Panc1 (cell line): ENCODE results near the gene UNC45B. TPM values are rescaled to one million over a fixed set of nuclear protein-coding genes. Genes with fewer than 3 reads are reported as not detected.
A peak's percentile ranks its signal among the peaks of the same experiment; 100 is the strongest.
"Not testable (repeated sequence)": the region's sequence is repeated elsewhere in the genome, so short reads cannot be mapped to it uniquely, and the experiment has no call there.

ENCODE experiments used
- ATAC-seq: fragments of 200-7000 bp; cut with Tn5 transposase; 2 replicates; pipeline ENCODE4 v1.9.1; 2020; ENCODE audit warnings: mild to moderate bottlenecking, moderate library complexity
- BruUV-seq: library from RNA; stranded (reverse); fragments of 400-500 nt; replicated peaks from 2 replicates; lab custom pipeline; 2021; lab: Mats Ljungman, UMichigan
- CTCF ChIA-PET: fragments of 300-600 bp; sonication (Branson Sonifier 250); formaldehyde crosslinking; loops from one replicate; lab custom pipeline; 2022; ENCODE audit warnings: antibody characterized with exemption; lab: Charles Lee
- POLR2A ChIA-PET: fragments of 300-600 bp; sonication (Branson Sonifier 250); formaldehyde crosslinking; loops from one replicate; lab custom pipeline; 2022; ENCODE audit warnings: antibody characterized with exemption; lab: Charles Lee
- DNase-seq: peaks from one replicate; pipeline ENCODE4 v3.0.0-alpha.2; 2010; ENCODE audit warnings: low read depth, low spot score
- H3K27ac ChIP-seq: 2 replicates; pipeline ENCODE4 v1.5.1; 2011; ENCODE audit warnings: mild to moderate bottlenecking, low read length, inconsistent platforms
- H3K27me3 ChIP-seq: fragments of 200-500 bp; sonication (Bioruptor generic); 2 replicates; pipeline ENCODE4 v1.6.0; 2014; ENCODE audit warnings: low read length, inconsistent platforms; ENCODE audit not compliant: control insufficient read depth, insufficient read depth
- H3K36me3 ChIP-seq: fragments of 200-500 bp; sonication (Bioruptor generic); 2 replicates; pipeline ENCODE4 v1.5.1; 2014; ENCODE audit warnings: inconsistent platforms, mild to moderate bottlenecking, low read length, moderate library complexity; ENCODE audit not compliant: control insufficient read depth, insufficient read depth
- H3K4me1 ChIP-seq: 2 replicates; pipeline ENCODE4 v1.5.1; 2011; ENCODE audit warnings: inconsistent platforms, mild to moderate bottlenecking, low read length, moderate library complexity; ENCODE audit not compliant: control insufficient read depth, insufficient read depth
- H3K4me3 ChIP-seq, 2 experiments: 2 replicates each; pipeline ENCODE4 v1.5.1; 2011 to 2012; ENCODE audit warnings: low read depth in 2 of 2, low read length in 2 of 2, mild to moderate bottlenecking in 2 of 2, inconsistent platforms in 1 of 2, moderate library complexity in 1 of 2
- H3K9me3 ChIP-seq: fragments of 200-500 bp; sonication (Bioruptor generic); 2 replicates; pipeline ENCODE4 v1.5.1; 2014; ENCODE audit warnings: low read depth, mild to moderate bottlenecking, inconsistent platforms, low read length, moderate library complexity; ENCODE audit not compliant: control insufficient read depth, insufficient read depth
- POLR2AphosphoS5 ChIP-seq: IDR thresholded peaks from 2 replicates; pipeline ENCODE4 v1.6.1; 2012; ENCODE audit warnings: mild to moderate bottlenecking, low read depth, low read length, moderate library complexity
- REST ChIP-seq, 2 experiments: IDR thresholded peaks; 2 replicates each; pipeline ENCODE4 v1.6.1; 2011 to 2012; ENCODE audit warnings: low read depth in 2 of 2, control low read depth in 1 of 2, low read length in 1 of 2, mild to moderate bottlenecking in 1 of 2, moderate library complexity in 1 of 2; ENCODE audit not compliant: insufficient read depth in 1 of 2
- SIN3A ChIP-seq: IDR thresholded peaks from 2 replicates; pipeline ENCODE4 v1.6.1; 2012; ENCODE audit warnings: low read depth, mild to moderate bottlenecking, low read length, moderate library complexity, borderline replicate concordance; ENCODE audit not compliant: insufficient read depth
- TCF7L2 ChIP-seq: IDR thresholded peaks from 2 replicates; pipeline ENCODE4 v1.6.1; 2011; ENCODE audit warnings: mild to moderate bottlenecking, low read depth, low read length, inconsistent platforms
- in situ Hi-C: cut with HindIII; loops from 2 replicates; pipeline ENCODE4 v1.10.0; 2016; ENCODE audit warnings: low sequenced_read_pairs, low pct_unique_long_range_greater_than_20kb
- intact Hi-C: fragments of 100-400 bp; cut with micrococcal nuclease; formaldehyde crosslinking; loops from one replicate; pipeline ENCODE4 v1.10.0; 2022; ENCODE audit not compliant: unreplicated experiment
- total RNA-seq: library from RNA; stranded (reverse); gene quantifications from one replicate; pipeline ENCODE4 v1.2.1, GENCODE V29; 2021; ENCODE audit not compliant: unreplicated experiment
- TF ChIP-seq, protein P1 (sequence below): fragments of 450-650 bp; IDR thresholded peaks from 2 replicates; pipeline ENCODE4 v1.5.1; 2017; ENCODE audit warnings: mild to moderate bottlenecking

UNC45B gene
- total RNA-seq, 1 experiment from 2014 or later: not detected

- in situ Hi-C loops: loop anchor here (25.0 kb wide), 1 partner anchor 346 kb away; the partner anchor contains the start of gene SLFN12L
- ATAC-seq: no peak
Observed at GRCh38 chr17:35191001-35191695, 43.5 kb downstream of the UNC45B start.

GRCh38 chr17:35192708-35193107 is 45.1 kb downstream of the UNC45B start:
- Histone ChIP-seq H3K4me1 (no peaks in the 10 kb centered on the region), H3K27me3 (no peaks in the 10 kb centered on the region), H3K27ac (no peak overlapping the region), H3K4me3 (no peak overlapping the region), H3K36me3 (no peaks in the 10 kb centered on the region), H3K9me3 (no peaks in the 10 kb centered on the region)
- no TSS peak for BruUV-seq
- DNase-seq: no peak
- in situ Hi-C loops: loop anchor here (25.0 kb wide), 1 partner anchor 345 kb away; the partner anchor contains the start of gene SLFN12L
- ChIA-PET CTCF (no interaction called here), POLR2A (no interaction called here)
- ATAC-seq: 0 out of 2 replicates have a peak, but pooled peaks have one; percentile 42
- intact Hi-C loops: no loop called here
- TF ChIP-seq, protein P1, sequence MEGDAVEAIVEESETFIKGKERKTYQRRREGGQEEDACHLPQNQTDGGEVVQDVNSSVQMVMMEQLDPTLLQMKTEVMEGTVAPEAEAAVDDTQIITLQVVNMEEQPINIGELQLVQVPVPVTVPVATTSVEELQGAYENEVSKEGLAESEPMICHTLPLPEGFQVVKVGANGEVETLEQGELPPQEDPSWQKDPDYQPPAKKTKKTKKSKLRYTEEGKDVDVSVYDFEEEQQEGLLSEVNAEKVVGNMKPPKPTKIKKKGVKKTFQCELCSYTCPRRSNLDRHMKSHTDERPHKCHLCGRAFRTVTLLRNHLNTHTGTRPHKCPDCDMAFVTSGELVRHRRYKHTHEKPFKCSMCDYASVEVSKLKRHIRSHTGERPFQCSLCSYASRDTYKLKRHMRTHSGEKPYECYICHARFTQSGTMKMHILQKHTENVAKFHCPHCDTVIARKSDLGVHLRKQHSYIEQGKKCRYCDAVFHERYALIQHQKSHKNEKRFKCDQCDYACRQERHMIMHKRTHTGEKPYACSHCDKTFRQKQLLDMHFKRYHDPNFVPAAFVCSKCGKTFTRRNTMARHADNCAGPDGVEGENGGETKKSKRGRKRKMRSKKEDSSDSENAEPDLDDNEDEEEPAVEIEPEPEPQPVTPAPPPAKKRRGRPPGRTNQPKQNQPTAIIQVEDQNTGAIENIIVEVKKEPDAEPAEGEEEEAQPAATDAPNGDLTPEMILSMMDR: no peak
- no peak for TF ChIP-seq REST (IDR thresholded peaks at IDR 0.05; ENCODE audit: insufficient read depth in 1 of 2, low read depth in 2 of 2, low read length in 1 of 2)
- no peak for TF ChIP-seq TCF7L2
- TF ChIP-seq POLR2AphosphoS5: no peak
- no peak for TF ChIP-seq SIN3A

More at GRCh38 chr17:35191001-35191695, 43.5 kb downstream of the UNC45B start:
- BruUV-seq: no TSS peak
- Histone ChIP-seq H3K9me3 (no peaks in the 10 kb centered on the region), H3K4me1 (no peaks in the 10 kb centered on the region), H3K27ac (no peak overlapping the region), H3K4me3 (no peak overlapping the region), H3K36me3 (no peaks in the 10 kb centered on the region), H3K27me3 (no peaks in the 10 kb centered on the region)
- DNase-seq: no peak
- intact Hi-C loops: no loop called here
- POLR2A ChIA-PET: interaction anchor here (0.6 kb wide), 1 partner anchor 24 kb away, joined by 10 read pairs; no protein-coding TSS in a partner anchor
- TF ChIP-seq POLR2AphosphoS5: no peak
- TF ChIP-seq, protein P1: no peak
- no peak for TF ChIP-seq SIN3A
- TF ChIP-seq REST (IDR thresholded peaks at IDR 0.05; ENCODE audit: insufficient read depth in 1 of 2, low read depth in 2 of 2, low read length in 1 of 2): no peak
- no peak for TF ChIP-seq TCF7L2
- CTCF ChIA-PET: no interaction called here

- in situ Hi-C loops: loop anchor here (25.0 kb wide), 1 partner anchor 343 kb away; the partner anchor contains the start of gene SLFN12L
- H3K27me3 ChIP-seq, intact Hi-C loops, H3K27ac ChIP-seq, ATAC-seq, H3K4me3 ChIP-seq, CTCF ChIA-PET, H3K36me3 ChIP-seq, BruUV-seq, H3K9me3 ChIP-seq, DNase-seq, POLR2A ChIA-PET, H3K4me1 ChIP-seq: not testable (repeated sequence)
Observed at GRCh38 chr17:35194001-35194400, 46.4 kb downstream of the UNC45B start, which contains the start of gene SLC35G3. Gene SLC35G3, minus strand, starts transcription at chr17:35194393. Its CDS starts 86 bp downstream, at chr17:35194307.
